K562 (cell line): Measurements from ENCODE around the gene EPHA10. TPM values are rescaled to one million over a fixed set of nuclear protein-coding genes. Genes with fewer than 3 reads are reported as not detected.

Experiments used
- CCNT2 ChIP-seq: IDR thresholded peaks from 2 replicates; pipeline ENCODE4 v1.6.1; 2011; ENCODE audit warnings: borderline replicate concordance, low read depth, mild to moderate bottlenecking, moderate library complexity, mixed read lengths, low read length; ENCODE audit not compliant: insufficient read length; ENCODE audit errors: extremely low read depth
- E2F3 ChIP-seq: fragments of 250-450 bp; sonication (Bioruptor Pico); IDR thresholded peaks from 2 replicates; pipeline ENCODE4 v1.4.0; 2020; ENCODE audit warnings: mild to moderate bottlenecking
- FOXJ2 ChIP-seq: fragments of 200-800 bp; sonication (Bioruptor generic); IDR thresholded peaks from 2 replicates; pipeline ENCODE4 v1.6.1; 2016; ENCODE audit warnings: missing genetic modification characterization, missing compliant biosample characterization
- HMGN3 ChIP-seq: IDR thresholded peaks from 2 replicates; pipeline ENCODE4 v1.6.1; 2011; ENCODE audit warnings: borderline replicate concordance, low read depth, mild to moderate bottlenecking, mixed read lengths, low read length; ENCODE audit not compliant: insufficient read length; ENCODE audit errors: extremely low read depth
- MXI1 ChIP-seq: IDR thresholded peaks from 2 replicates; pipeline ENCODE4 v1.6.1; 2011; ENCODE audit warnings: low read depth, mild to moderate bottlenecking, improper control_type of control experiment, low read length
- NELFE ChIP-seq: IDR thresholded peaks from 2 replicates; pipeline ENCODE4 v1.6.1; 2011; ENCODE audit warnings: mild to moderate bottlenecking; ENCODE audit not compliant: insufficient read depth, insufficient read length
- RB1 ChIP-seq: fragments of 450-650 bp; IDR thresholded peaks from 2 replicates; pipeline ENCODE4 v1.6.1; 2017; ENCODE audit warnings: low read depth, mild to moderate bottlenecking
- SAFB2 ChIP-seq: fragments of 200-400 bp; formaldehyde crosslinking; IDR thresholded peaks from 2 replicates; pipeline ENCODE4 v1.6.1; 2018; ENCODE audit warnings: borderline replicate concordance, low read length, low read depth, moderate library complexity; ENCODE audit not compliant: severe bottlenecking
- SRSF9 ChIP-seq: fragments of 200-400 bp; formaldehyde crosslinking; IDR thresholded peaks from 2 replicates; pipeline ENCODE4 v1.6.1; 2017; ENCODE audit warnings: low read depth, low read length, borderline replicate concordance
- ZBTB7A ChIP-seq: IDR thresholded peaks from 2 replicates; pipeline ENCODE4 v1.6.1; 2011; ENCODE audit warnings: low read depth, mild to moderate bottlenecking, low read length, moderate library complexity, borderline replicate concordance; ENCODE audit not compliant: control insufficient read depth
- ZKSCAN8 ChIP-seq: fragments of 200-800 bp; sonication (Bioruptor generic); IDR thresholded peaks from 2 replicates; pipeline ENCODE4 v1.6.1; 2016; ENCODE audit warnings: missing genetic modification characterization, missing compliant biosample characterization
- ZNF253 ChIP-seq: fragments of 250-450 bp; sonication (Bioruptor Pico); conservative IDR thresholded peaks from 2 replicates; pipeline ENCODE4 v1.6.1; 2021; ENCODE audit warnings: mild to moderate bottlenecking
- ZNF644 ChIP-seq: fragments of 200-800 bp; sonication (Bioruptor generic); IDR thresholded peaks from 2 replicates; pipeline ENCODE4 v1.6.1; 2016; ENCODE audit warnings: low read depth, missing genetic modification characterization, missing compliant biosample characterization
- ZNF717 ChIP-seq: fragments of 250-450 bp; sonication (Bioruptor Pico); IDR thresholded peaks from 2 replicates; pipeline ENCODE4 v1.5.0; 2021
- polyA plus RNA-seq, 8 experiments: library from polyadenylated mRNA; depleted of rRNA in 4 of 8; stranded (reverse) in 5 of 8; unstranded in 3 of 8; fragments of >200 nt; fragmentation: Nextera tagmentation in 2 of 8; fragmentation: Illumina TruSeq in 1 of 8; extraction: Ambion mirVana in 2 of 8; extraction: Trizol in 1 of 8; gene quantifications; 2 replicates each; pipeline versions ENCODE4 v1.2.1 to v1.2.3, GENCODE V29; 2011 to 2014; ENCODE audit warnings: inconsistent platforms in 1 of 8, missing spikeins in 1 of 8
- total RNA-seq, 7 experiments: library from RNA; depleted of rRNA in 6 of 7; stranded (reverse); fragments of >200 nt in 6 of 7; fragmentation: Illumina TruSeq in 2 of 7; extraction: Trizol in 2 of 7; gene quantifications; 2 replicates each; pipeline versions ENCODE4 v1.2.1 to v1.2.3, GENCODE V29; 2011 to 2021; ENCODE audit warnings: low replicate concordance in 1 of 7
- TF ChIP-seq, protein P1 (sequence below): fragments of 250-450 bp; sonication (Bioruptor Pico); IDR thresholded peaks from 2 replicates; pipeline ENCODE4 v1.5.0; 2020; ENCODE audit warnings: mild to moderate bottlenecking
- TF ChIP-seq, protein P2 (sequence below): sonication (generic); formaldehyde crosslinking; IDR thresholded peaks from 2 replicates; pipeline ENCODE4 v1.9.0; 2022; ENCODE audit warnings: mild to moderate bottlenecking, missing genetic modification reagents
- TF ChIP-seq, protein P3 (sequence below): sonication (generic); formaldehyde crosslinking; IDR thresholded peaks from 2 replicates; pipeline ENCODE4 v1.9.0; 2022; ENCODE audit warnings: mild to moderate bottlenecking, missing genetic modification reagents
- TF ChIP-seq, protein P4 (sequence below), 2 experiments: IDR thresholded peaks in 1 of 2; conservative IDR thresholded peaks in 1 of 2; 2 replicates each; pipeline ENCODE4 v1.6.1; 2016; ENCODE audit warnings: low read depth in 2 of 2, mild to moderate bottlenecking in 1 of 2, missing compliant biosample characterization in 1 of 2, missing genetic modification characterization in 1 of 2, moderate library complexity in 1 of 2

Gene EPHA10
- total and polyA plus RNA-seq, 9 of the 15 experiments (the other 6 are each of a cell fraction or from before 2014, with no cell fraction given) = 0.03 TPM; not detected in 8

DNA sequence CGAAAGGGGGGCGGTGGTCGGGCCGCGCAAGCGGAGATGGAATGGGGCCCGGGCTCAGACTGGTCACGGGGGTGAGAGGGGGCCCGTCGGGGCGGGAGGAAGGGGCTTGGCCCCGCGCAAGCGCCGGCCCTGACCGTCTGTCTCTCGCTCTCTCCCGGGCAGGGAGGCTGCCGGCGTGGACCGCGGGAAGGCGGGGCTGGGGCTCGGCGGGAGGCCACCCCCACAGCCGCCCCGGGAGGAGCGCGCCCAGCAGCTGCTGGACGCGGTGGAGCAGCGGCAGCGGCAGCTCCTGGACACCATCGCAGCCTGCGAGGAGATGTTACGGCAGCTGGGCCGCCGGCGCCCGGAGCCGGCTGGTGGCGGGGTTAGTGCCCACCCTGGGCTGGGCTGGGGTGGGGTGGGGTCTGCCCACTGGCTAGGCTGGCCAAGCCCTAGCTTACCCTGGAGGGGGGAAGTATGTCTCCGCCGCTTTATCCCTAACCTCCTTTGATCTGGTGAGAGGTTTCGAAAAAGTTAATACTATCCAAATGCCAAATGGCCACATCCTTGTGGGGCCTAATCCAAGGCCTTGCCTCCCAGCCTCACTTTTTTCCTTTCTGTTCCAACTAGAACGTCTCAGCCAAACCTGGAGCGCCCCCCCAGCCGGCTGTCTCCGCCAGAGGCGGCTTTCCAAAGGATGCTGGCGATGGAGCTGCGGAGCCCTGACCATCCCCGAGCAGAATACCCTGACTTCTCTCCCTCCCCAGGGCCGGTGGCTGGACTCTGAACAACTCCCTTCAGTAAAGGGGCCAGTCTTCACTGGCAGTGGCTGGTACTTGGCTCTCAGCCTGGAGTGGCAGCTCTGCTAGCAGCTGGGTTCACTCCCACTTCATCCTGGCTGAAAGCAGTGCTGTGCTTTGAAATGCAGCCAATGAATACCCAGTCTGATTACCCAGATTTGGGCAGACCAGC is 43.7 kb upstream of the EPHA10 start (continued):
- TF ChIP-seq, protein P1, sequence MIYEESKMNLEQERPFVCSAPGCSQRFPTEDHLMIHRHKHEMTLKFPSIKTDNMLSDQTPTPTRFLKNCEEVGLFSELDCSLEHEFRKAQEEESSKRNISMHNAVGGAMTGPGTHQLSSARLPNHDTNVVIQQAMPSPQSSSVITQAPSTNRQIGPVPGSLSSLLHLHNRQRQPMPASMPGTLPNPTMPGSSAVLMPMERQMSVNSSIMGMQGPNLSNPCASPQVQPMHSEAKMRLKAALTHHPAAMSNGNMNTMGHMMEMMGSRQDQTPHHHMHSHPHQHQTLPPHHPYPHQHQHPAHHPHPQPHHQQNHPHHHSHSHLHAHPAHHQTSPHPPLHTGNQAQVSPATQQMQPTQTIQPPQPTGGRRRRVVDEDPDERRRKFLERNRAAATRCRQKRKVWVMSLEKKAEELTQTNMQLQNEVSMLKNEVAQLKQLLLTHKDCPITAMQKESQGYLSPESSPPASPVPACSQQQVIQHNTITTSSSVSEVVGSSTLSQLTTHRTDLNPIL (CRISPR knock-in tag) = no peak
- TF ChIP-seq FOXJ2 (no peak), ZNF644 (tag) (no peak), ZNF717 (no peak), CCNT2 (peak; percentile 18), RB1 (peak; percentile 74; the same call in 1 of the 2 replicates), SAFB2 (no peak), ZKSCAN8 (CRISPR knock-in tag) (no peak), MXI1 (no peak), NELFE (no peak), SRSF9 (no peak), ZNF253 (no peak), HMGN3 (peak; percentile 62), E2F3 (CRISPR knock-in tag) (0 out of 2 replicates have a peak, but pooled peaks have one; percentile 28), ZBTB7A (peak; percentile 89; the same call in 1 of the 2 replicates)
- TF ChIP-seq, protein P2, sequence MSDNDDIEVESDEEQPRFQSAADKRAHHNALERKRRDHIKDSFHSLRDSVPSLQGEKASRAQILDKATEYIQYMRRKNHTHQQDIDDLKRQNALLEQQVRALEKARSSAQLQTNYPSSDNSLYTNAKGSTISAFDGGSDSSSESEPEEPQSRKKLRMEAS (CRISPR knock-in tag) = peak; percentile 60; the same call in 1 of the 2 replicates
- TF ChIP-seq, protein P3, sequence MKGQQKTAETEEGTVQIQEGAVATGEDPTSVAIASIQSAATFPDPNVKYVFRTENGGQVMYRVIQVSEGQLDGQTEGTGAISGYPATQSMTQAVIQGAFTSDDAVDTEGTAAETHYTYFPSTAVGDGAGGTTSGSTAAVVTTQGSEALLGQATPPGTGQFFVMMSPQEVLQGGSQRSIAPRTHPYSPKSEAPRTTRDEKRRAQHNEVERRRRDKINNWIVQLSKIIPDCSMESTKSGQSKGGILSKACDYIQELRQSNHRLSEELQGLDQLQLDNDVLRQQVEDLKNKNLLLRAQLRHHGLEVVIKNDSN (CRISPR knock-in tag) = 0 out of 2 replicates have a peak, but pooled peaks have one; percentile 26
- TF ChIP-seq, protein P4, sequence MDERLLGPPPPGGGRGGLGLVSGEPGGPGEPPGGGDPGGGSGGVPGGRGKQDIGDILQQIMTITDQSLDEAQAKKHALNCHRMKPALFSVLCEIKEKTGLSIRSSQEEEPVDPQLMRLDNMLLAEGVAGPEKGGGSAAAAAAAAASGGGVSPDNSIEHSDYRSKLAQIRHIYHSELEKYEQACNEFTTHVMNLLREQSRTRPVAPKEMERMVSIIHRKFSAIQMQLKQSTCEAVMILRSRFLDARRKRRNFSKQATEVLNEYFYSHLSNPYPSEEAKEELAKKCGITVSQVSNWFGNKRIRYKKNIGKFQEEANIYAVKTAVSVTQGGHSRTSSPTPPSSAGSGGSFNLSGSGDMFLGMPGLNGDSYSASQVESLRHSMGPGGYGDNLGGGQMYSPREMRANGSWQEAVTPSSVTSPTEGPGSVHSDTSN (CRISPR knock-in tag; IDR thresholded peaks at IDR 0.05; ENCODE audit: low read depth) = no peak
- TF ChIP-seq, protein P4 (tag; conservative IDR thresholded peaks at IDR 0.05; ENCODE audit: low read depth) = no peak
